NOMO-1 treated with DMSO at 0.1 percent for 48 hours (cell line): ENCODE results near the gene SYT3.
A peak's percentile ranks its signal among the peaks of the same experiment; 100 is the strongest.

Experiments
- DNase-seq: peaks from one replicate; lab custom pipeline; 2025; ENCODE audit not compliant: unreplicated experiment; lab: John Stamatoyannopoulos, UW

Gene SYT3

GRCh38 chr19:50662651-50663481 is 23.2 kb upstream of the SYT3 start:
- DNase-seq = no peak

- DNase-seq = no peak
Measured at GRCh38 chr19:50661766-50662650, 22.3 kb upstream of the SYT3 start.

GRCh38 chr19:50661023-50661422 is 21.3 kb upstream of the SYT3 start:
- no peak for DNase-seq

- DNase-seq = no peak
Measured at GRCh38 chr19:50660088-50660366, 20.3 kb upstream of the SYT3 start.

- DNase-seq = no peak
Measured at GRCh38 chr19:50659318-50660087, 19.8 kb upstream of the SYT3 start.

GRCh38 chr19:50658441-50659317 is 19.0 kb upstream of the SYT3 start:
- DNase-seq = peak; percentile 92

GRCh38 chr19:50657712-50658440 is 18.2 kb upstream of the SYT3 start:
- DNase-seq = peak; percentile 100

- no peak for DNase-seq
Measured at GRCh38 chr19:50657222-50657669, 17.6 kb upstream of the SYT3 start.

- DNase-seq = no peak
Measured at GRCh38 chr19:50654882-50655281, 15.2 kb upstream of the SYT3 start.

- no peak for DNase-seq
Measured at GRCh38 chr19:50652722-50653121, 13.0 kb upstream of the SYT3 start.

GRCh38 chr19:50651174-50651573 is 11.5 kb upstream of the SYT3 start:
- no peak for DNase-seq

- no peak for DNase-seq
Measured at GRCh38 chr19:50649433-50650391, 10.0 kb upstream of the SYT3 start, which contains the start of gene C19orf81. C19orf81 (plus strand) TSS chr19:50649445; CDS start chr19:50649445, 0 bp downstream.

GRCh38 chr19:50648659-50649058 is 9.0 kb upstream of the SYT3 start:
- DNase-seq = no peak

GRCh38 chr19:50647879-50648615 is 8.4 kb upstream of the SYT3 start:
- peak; percentile 56 for DNase-seq

- no peak for DNase-seq
Measured at GRCh38 chr19:50646074-50646807, 6.6 kb upstream of the SYT3 start.

GRCh38 chr19:50645107-50645506 is 5.4 kb upstream of the SYT3 start:
- no peak for DNase-seq

GRCh38 chr19:50644315-50644915 is 4.7 kb upstream of the SYT3 start:
- DNase-seq = no peak
